Measurements from ENCODE around the gene MAGI1. TPM values are rescaled to one million over a fixed set of nuclear protein-coding genes. Genes with fewer than 3 reads are reported as not detected.

Gene MAGI1
- total RNA-seq, 1 donor from 2014 or later: 30.5 TPM

GRCh38 chr3:65945953-65946352 lies 92.8 kb downstream of the MAGI1 start:
- no peak for DNase-seq (ENCODE audit: low read depth)

- DNase-seq (ENCODE audit: low read depth): no peak
These were observed 93.2 kb downstream of the MAGI1 start for GRCh38 chr3:65945480-65945879.

GRCh38 chr3:65944252-65944651 lies 94.5 kb downstream of the MAGI1 start:
- no peak for DNase-seq (ENCODE audit: low read depth)

- DNase-seq (ENCODE audit: low read depth): no peak
These were observed 98.9 kb downstream of the MAGI1 start for GRCh38 chr3:65939801-65940246.

GRCh38 chr3:65939184-65939583 lies 99.5 kb downstream of the MAGI1 start:
- DNase-seq (ENCODE audit: low read depth): no peak

GRCh38 chr3:65938676-65939075 lies 100.0 kb downstream of the MAGI1 start:
- DNase-seq (ENCODE audit: low read depth): no peak

GRCh38 chr3:65938147-65938546 lies 100.6 kb downstream of the MAGI1 start:
- no peak for DNase-seq (ENCODE audit: low read depth)

- DNase-seq (ENCODE audit: low read depth): no peak
These were observed 101.6 kb downstream of the MAGI1 start for GRCh38 chr3:65936908-65937638.

- DNase-seq (ENCODE audit: low read depth): no peak
These were observed 103.0 kb downstream of the MAGI1 start for GRCh38 chr3:65935724-65936123.

GRCh38 chr3:65930648-65931047 lies 108.1 kb downstream of the MAGI1 start:
- DNase-seq (ENCODE audit: low read depth): no peak

- peak; percentile 92 for DNase-seq (ENCODE audit: low read depth)
These were observed 110.6 kb downstream of the MAGI1 start for GRCh38 chr3:65928110-65928509.

GRCh38 chr3:65927576-65927975 lies 111.1 kb downstream of the MAGI1 start:
- DNase-seq (ENCODE audit: low read depth): peak; percentile 85

- DNase-seq (ENCODE audit: low read depth): no peak
These were observed 113.3 kb downstream of the MAGI1 start for GRCh38 chr3:65925254-65925954.

- no peak for DNase-seq (ENCODE audit: low read depth)
These were observed 114.0 kb downstream of the MAGI1 start for GRCh38 chr3:65924762-65925161.

GRCh38 chr3:65922441-65922840 lies 116.3 kb downstream of the MAGI1 start:
- no peak for DNase-seq (ENCODE audit: low read depth)

- DNase-seq (ENCODE audit: low read depth): no peak
These were observed 118.9 kb downstream of the MAGI1 start for GRCh38 chr3:65919826-65920225.

- DNase-seq (ENCODE audit: low read depth): no peak
These were observed 123.2 kb downstream of the MAGI1 start for GRCh38 chr3:65915477-65915876.

- no peak for DNase-seq (ENCODE audit: low read depth)
These were observed 123.9 kb downstream of the MAGI1 start for GRCh38 chr3:65914740-65915367.

- no peak for DNase-seq (ENCODE audit: low read depth)
These were observed 124.5 kb downstream of the MAGI1 start for GRCh38 chr3:65914032-65914739.

- DNase-seq (ENCODE audit: low read depth): no peak
These were observed 126.1 kb downstream of the MAGI1 start for GRCh38 chr3:65912647-65913046.

GRCh38 chr3:65908588-65908987 lies 130.1 kb downstream of the MAGI1 start:
- no peak for DNase-seq (ENCODE audit: low read depth)
